HepG2 (cell line): ENCODE data around the gene TUBB4A. TPM values are rescaled to one million over a fixed set of nuclear protein-coding genes. Genes with fewer than 3 reads are reported as not detected.

Source experiments
- ATAC-seq: fragments of 200-7000 bp; cut with Tn5 transposase; 3 replicates; pipeline ENCODE4 v1.9.1; 2020; ENCODE audit warnings: mild to moderate bottlenecking, moderate library complexity
- BruUV-seq: library from RNA; stranded (reverse); fragments of 400-500 nt; replicated peaks from 2 replicates; lab custom pipeline; 2021; lab: Mats Ljungman, UMichigan
- CTCF ChIA-PET: fragments of 300-600 bp; formaldehyde crosslinking; extraction: SDS; loops from one replicate; lab custom pipeline; 2021; ENCODE audit warnings: low total read pairs, inconsistent platforms, low intra/inter-chr PET ratio; lab: Yijun Ruan, JAX
- POLR2A ChIA-PET: fragments of 350-600 bp; sonication (Branson Sonifier 250); formaldehyde crosslinking; loops from one replicate; lab custom pipeline; 2020; ENCODE audit warnings: antibody characterized with exemption, inconsistent platforms; lab: Yijun Ruan, JAX
- DNase-seq: peaks from one replicate; pipeline ENCODE4 v3.0.0-alpha.2; 2015; ENCODE audit warnings: low spot score
- FAIRE-seq: peaks from 3 replicates; lab custom pipeline; 2011; peaks lifted over from hg19 to GRCh38; lab: Jason Lieb, UNC
- H2AFZ ChIP-seq: one replicate; pipeline ENCODE4 v1.6.1; 2011; ENCODE audit warnings: low read length, inconsistent platforms
- H3K27ac ChIP-seq: fragments of 300-600 bp; 3 replicates; pipeline ENCODE4 v1.8.0; 2011; ENCODE audit warnings: mixed run types, mild to moderate bottlenecking, mixed read lengths, low read length, inconsistent platforms; ENCODE audit not compliant: insufficient read depth; ENCODE audit errors: extremely low read length
- H3K27me3 ChIP-seq, 2 experiments: fragments of 200-600 bp in 1 of 2; 2 replicates in 1 of 2; 3 replicates in 1 of 2; pipeline versions ENCODE4 v1.6.0 to v1.8.0; 2011; ENCODE audit warnings: low read length in 2 of 2, mild to moderate bottlenecking in 2 of 2, moderate library complexity in 2 of 2, inconsistent platforms in 1 of 2; ENCODE audit not compliant: insufficient read depth in 2 of 2, control insufficient read depth in 1 of 2
- H3K36me3 ChIP-seq, 2 experiments: fragments of 200-600 bp in 1 of 2; replicated peaks in 1 of 2; 2 replicates in 1 of 2; 3 replicates in 1 of 2; pipeline versions ENCODE4 v1.5.1 to v1.8.0; 2011; ENCODE audit warnings: low read length in 2 of 2, inconsistent platforms in 1 of 2; ENCODE audit not compliant: insufficient read depth in 2 of 2, control insufficient read depth in 1 of 2
- H3K4me1 ChIP-seq: 2 replicates; pipeline ENCODE4 v1.5.1; 2012; ENCODE audit warnings: low read length, inconsistent platforms; ENCODE audit not compliant: insufficient read depth
- H3K4me2 ChIP-seq: 2 replicates; pipeline ENCODE4 v1.6.0; 2011; ENCODE audit warnings: low read depth, low read length, inconsistent platforms
- H3K4me3 ChIP-seq, 3 experiments: fragments of 200-600 bp in 1 of 3; sonication (generic), shearing (Covaris generic) in 1 of 3; replicated peaks in 1 of 3; 2 replicates each; pipeline ENCODE4 v1.5.1; 2011 to 2016; ENCODE audit warnings: low read length in 3 of 3, inconsistent platforms in 2 of 3, low read depth in 2 of 3, mild to moderate bottlenecking in 2 of 3, control low read depth in 1 of 3, mixed read lengths in 1 of 3; ENCODE audit not compliant: insufficient read depth in 1 of 3
- H3K79me2 ChIP-seq: one replicate; pipeline ENCODE4 v1.6.1; 2011; ENCODE audit warnings: low read length, inconsistent platforms; ENCODE audit not compliant: insufficient read depth
- H3K9ac ChIP-seq: 2 replicates; pipeline ENCODE4 v1.6.0; 2011; ENCODE audit warnings: mild to moderate bottlenecking, low read depth, low read length, inconsistent platforms; ENCODE audit not compliant: insufficient read depth
- H3K9me3 ChIP-seq: 2 replicates; pipeline ENCODE4 v1.5.1; 2012; ENCODE audit warnings: mild to moderate bottlenecking, low read length
- H4K20me1 ChIP-seq: 2 replicates; pipeline ENCODE4 v1.6.0; 2011; ENCODE audit warnings: inconsistent platforms, mild to moderate bottlenecking, low read length, moderate library complexity; ENCODE audit not compliant: insufficient read depth
- AFF4 ChIP-seq: sonication (generic); formaldehyde crosslinking; IDR thresholded peaks from 2 replicates; pipeline ENCODE4 v1.4.0; 2020; ENCODE audit warnings: missing genetic modification reagents
- CEBPZ ChIP-seq: IDR thresholded peaks from 2 replicates; pipeline ENCODE4 v1.6.1; 2012; ENCODE audit warnings: low read length, improper control_type of control experiment
- HINFP ChIP-seq: sonication (generic); formaldehyde crosslinking; IDR thresholded peaks from 2 replicates; pipeline ENCODE4 v1.4.0; 2020; ENCODE audit warnings: low read depth, mild to moderate bottlenecking, missing genetic modification reagents
- KAT8 ChIP-seq: IDR thresholded peaks from 2 replicates; pipeline ENCODE4 v1.6.1; 2016; ENCODE audit warnings: missing genetic modification reagents, missing compliant biosample characterization
- KLF9 ChIP-seq: IDR thresholded peaks from 2 replicates; pipeline ENCODE4 v1.6.1; 2016; ENCODE audit warnings: low read depth
- NONO ChIP-seq, 2 experiments: fragments of 450-650 bp in 1 of 2; sonication (generic) in 1 of 2; formaldehyde crosslinking in 1 of 2; IDR thresholded peaks in 1 of 2; conservative IDR thresholded peaks in 1 of 2; 2 replicates each; pipeline versions ENCODE4 v1.6.1 to v1.8.0; 2017 to 2022; ENCODE audit warnings: mild to moderate bottlenecking in 1 of 2, missing genetic modification reagents in 1 of 2, moderate library complexity in 1 of 2
- PAWR ChIP-seq: sonication (generic); formaldehyde crosslinking; IDR thresholded peaks from 2 replicates; pipeline ENCODE4 v1.4.0; 2020; ENCODE audit warnings: missing genetic modification reagents, mild to moderate bottlenecking, borderline replicate concordance
- ZBTB3 ChIP-seq: sonication (generic); formaldehyde crosslinking; IDR thresholded peaks from 2 replicates; pipeline ENCODE4 v1.4.0; 2020; ENCODE audit warnings: low read depth, mild to moderate bottlenecking, moderate library complexity, missing genetic modification reagents, borderline replicate concordance
- ZFYVE20 ChIP-seq: sonication (generic); formaldehyde crosslinking; IDR thresholded peaks from 2 replicates; pipeline ENCODE4 v1.8.0; 2023; ENCODE audit warnings: low read depth, mild to moderate bottlenecking, moderate library complexity, missing genetic modification reagents, borderline replicate concordance
- ZNF3 ChIP-seq: IDR thresholded peaks from 2 replicates; pipeline ENCODE4 v1.7.0; 2017; ENCODE audit warnings: inconsistent platforms
- WGBS: methylation state at CpG from one replicate; pipeline ENCODE4 v1.1.6; 2017; ENCODE audit warnings: low lambda C conversion rate; 5-methylcytosine and 5-hydroxymethylcytosine counted together
- in situ Hi-C: cut with HindIII; loops from 2 replicates; pipeline ENCODE4 v1.10.0; 2017; ENCODE audit warnings: low pct_unique_long_range_greater_than_20kb; ENCODE audit not compliant: extremely low pct_ligation_motif_present
- intact Hi-C: fragments of 100-400 bp; cut with micrococcal nuclease; formaldehyde crosslinking; loops from one replicate; pipeline ENCODE4 v1.10.0; 2022; ENCODE audit not compliant: unreplicated experiment
- polyA plus RNA-seq, 8 experiments: library from polyadenylated mRNA; depleted of rRNA in 3 of 8; stranded (reverse) in 7 of 8; unstranded in 1 of 8; fragments of >200 nt; fragmentation: Illumina TruSeq in 4 of 8; extraction: Trizol in 4 of 8; gene quantifications; 2 replicates each; pipeline versions ENCODE4 v1.2.1 to v1.2.3, GENCODE V29; 2011 to 2016; ENCODE audit warnings: low read depth in 4 of 8, missing spikeins in 1 of 8, mixed read lengths in 1 of 8; ENCODE audit not compliant: insufficient read depth in 1 of 8
- total RNA-seq, 5 experiments: library from RNA; depleted of rRNA; stranded (reverse); fragments of >200 nt; fragmentation: Illumina TruSeq; extraction: Trizol; gene quantifications; 2 replicates each; pipeline ENCODE4 v1.2.3, GENCODE V29; 2016; ENCODE audit warnings: low read depth in 1 of 5

TUBB4A gene
- total and polyA plus RNA-seq, 2 of the 13 experiments (the other 11 are each of a cell fraction or from before 2014, with no cell fraction given), result not detected

- in situ Hi-C loops, result no loop called here
- Histone ChIP-seq H2AFZ (no peak overlapping the region), H4K20me1 (no peaks in the 10 kb centered on the region), H3K9me3 (no peaks in the 10 kb centered on the region)
- FAIRE-seq, result no peak
- TF ChIP-seq ZBTB3 (no peak), HINFP (CRISPR knock-in tag) (no peak), ZNF3 (CRISPR knock-in tag) (no peak), CEBPZ (no peak), KLF9 (no peak), ZFYVE20 (CRISPR knock-in tag) (no peak), PAWR (no peak), AFF4 (CRISPR knock-in tag) (no peak), KAT8 (no peak), NONO (IDR thresholded peaks at IDR 0.05) (no peak), NONO (CRISPR knock-in tag; conservative IDR thresholded peaks at IDR 0.05) (no peak)
- TF ChIP-seq, all 625 proteins: peak for 0
- Histone ChIP-seq H3K27me3 (no peaks in the 10 kb centered on the region), H3K4me2 (no peak overlapping the region), H3K36me3 (no peaks in the 10 kb centered on the region), H3K79me2 (no peaks in the 10 kb centered on the region), H3K27ac (no peak overlapping the region), H3K4me3 (no peak overlapping the region), H3K9ac (no peak overlapping the region), H3K4me1 (peaks cover 4% of the 10 kb centered on the region)
- no peak for DNase-seq
- no TSS peak for BruUV-seq
- no peak for ATAC-seq
- 3% methylated on average over 2 of the region's 2 CpGs for WGBS
- ChIA-PET CTCF (no interaction called here), POLR2A (no interaction called here)
- intact Hi-C loops, result no loop called here
Observed at GRCh38 chr19:6490134-6490533, 12.0 kb downstream of the TUBB4A start.
